Sigmoid colon (tissue), 4 donors: Measurements from ENCODE around the gene CCNY.

Source experiments
- POLR2A ChIP-seq, 2 donors: fragments of 450-650 bp; IDR thresholded peaks; one replicate each; pipeline ENCODE4 v1.6.1; 2016; ENCODE audit warnings: antibody characterized with exemption in 2 of 2, mild to moderate bottlenecking in 2 of 2, moderate library complexity in 2 of 2
- POLR2AphosphoS5 ChIP-seq, 4 donors: sonication (generic); formaldehyde crosslinking; IDR thresholded peaks; one replicate each; pipeline ENCODE4 v1.6.1; 2017; ENCODE audit warnings: antibody characterized with exemption in 4 of 4

DNA sequence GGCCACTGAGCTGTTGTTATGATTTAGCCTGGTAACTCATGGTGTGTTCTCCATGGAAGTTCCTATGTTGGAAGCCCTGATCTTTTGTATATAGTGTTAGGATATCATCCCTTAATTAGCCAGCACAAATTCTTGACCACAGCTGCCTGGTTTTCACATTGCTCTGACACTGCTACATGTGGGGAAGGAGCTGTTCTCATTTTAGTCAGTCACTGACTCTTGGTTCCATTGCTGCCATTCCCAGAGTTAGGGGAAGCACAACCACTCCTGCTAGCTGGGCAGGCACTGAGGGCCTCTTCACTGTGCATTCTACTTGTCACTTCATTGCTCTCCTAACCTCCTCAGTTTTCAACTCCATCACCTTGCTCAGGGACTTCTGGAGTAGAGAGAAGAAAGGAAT is 170.4 kb downstream of the CCNY start:
- TF ChIP-seq POLR2A (IDR thresholded peaks at IDR 0.05) (no peak), POLR2AphosphoS5 (IDR thresholded peaks at IDR 0.05) (no peak)
